NCI-H1092 treated with DMSO at 0.1 percent for 48 hours (cell line): ENCODE measurements around the gene C9orf72.
"Not testable (repeated sequence)": the region's sequence is repeated elsewhere in the genome, so short reads cannot be mapped to it uniquely, and the experiment has no call there.

ENCODE experiments used
- DNase-seq: peaks from one replicate; lab custom pipeline; 2025; lab: John Stamatoyannopoulos, UW

The C9orf72 gene, protein sequence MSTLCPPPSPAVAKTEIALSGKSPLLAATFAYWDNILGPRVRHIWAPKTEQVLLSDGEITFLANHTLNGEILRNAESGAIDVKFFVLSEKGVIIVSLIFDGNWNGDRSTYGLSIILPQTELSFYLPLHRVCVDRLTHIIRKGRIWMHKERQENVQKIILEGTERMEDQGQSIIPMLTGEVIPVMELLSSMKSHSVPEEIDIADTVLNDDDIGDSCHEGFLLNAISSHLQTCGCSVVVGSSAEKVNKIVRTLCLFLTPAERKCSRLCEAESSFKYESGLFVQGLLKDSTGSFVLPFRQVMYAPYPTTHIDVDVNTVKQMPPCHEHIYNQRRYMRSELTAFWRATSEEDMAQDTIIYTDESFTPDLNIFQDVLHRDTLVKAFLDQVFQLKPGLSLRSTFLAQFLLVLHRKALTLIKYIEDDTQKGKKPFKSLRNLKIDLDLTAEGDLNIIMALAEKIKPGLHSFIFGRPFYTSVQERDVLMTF

GRCh38 chr9:27572918-27573633, at the start of gene C9orf72:
TSS of gene C9orf72 (minus strand) at chr9:27573481. CDS start at chr9:27567120, 6,361 bp downstream.
- peak; percentile 96 for DNase-seq

- no peak for DNase-seq
These were observed 49.5 kb upstream of the C9orf72 start for GRCh38 chr9:27622693-27623340.

GRCh38 chr9:27619743-27620142, 46.5 kb upstream of the C9orf72 start:
- DNase-seq = no peak

DNA sequence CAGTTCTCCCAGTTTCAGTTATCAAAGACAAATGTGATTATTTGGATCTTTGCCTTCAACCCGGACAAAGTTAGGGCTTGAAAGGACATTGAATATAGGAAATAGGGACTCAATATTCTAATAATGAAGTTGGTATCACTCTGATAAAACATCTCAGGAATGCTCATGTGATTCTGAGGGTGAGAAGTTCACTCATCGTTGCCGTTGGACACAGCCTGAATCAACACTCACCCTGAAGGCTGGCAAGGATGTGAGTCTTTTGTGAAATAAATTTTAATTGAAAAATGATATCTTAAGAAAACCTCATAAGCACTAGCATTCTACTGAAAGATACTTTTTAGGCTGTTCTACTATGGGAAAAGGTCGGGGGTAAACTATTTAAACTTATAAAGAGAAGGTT, 44.8 kb upstream of the C9orf72 start:
- no peak for DNase-seq

- DNase-seq = no peak
These were observed 41.3 kb upstream of the C9orf72 start for GRCh38 chr9:27614551-27614950.

- not testable (repeated sequence) for DNase-seq
These were observed 38.8 kb upstream of the C9orf72 start for GRCh38 chr9:27612036-27612435.

- DNase-seq = no peak
These were observed 37.3 kb upstream of the C9orf72 start for GRCh38 chr9:27610622-27611021.

DNA sequence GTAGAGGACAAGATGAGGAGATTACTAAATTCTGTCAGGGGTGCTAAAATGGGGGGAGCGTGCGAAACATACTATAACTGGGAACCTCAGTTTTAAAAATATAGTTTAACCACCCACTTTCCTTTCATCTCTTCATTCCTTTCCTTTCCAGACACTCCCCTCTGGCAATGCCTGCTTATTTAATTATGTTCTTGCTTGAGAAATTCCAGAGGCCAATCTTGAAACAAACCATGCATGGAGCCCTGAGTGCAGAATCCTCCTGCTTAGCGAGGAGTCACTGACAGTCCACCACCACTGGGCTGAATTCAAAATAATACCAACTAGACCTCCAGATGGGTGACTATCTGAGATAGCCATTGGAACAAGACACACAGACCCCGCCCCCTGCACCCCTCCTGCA, 29.7 kb upstream of the C9orf72 start:
- DNase-seq = no peak

DNA sequence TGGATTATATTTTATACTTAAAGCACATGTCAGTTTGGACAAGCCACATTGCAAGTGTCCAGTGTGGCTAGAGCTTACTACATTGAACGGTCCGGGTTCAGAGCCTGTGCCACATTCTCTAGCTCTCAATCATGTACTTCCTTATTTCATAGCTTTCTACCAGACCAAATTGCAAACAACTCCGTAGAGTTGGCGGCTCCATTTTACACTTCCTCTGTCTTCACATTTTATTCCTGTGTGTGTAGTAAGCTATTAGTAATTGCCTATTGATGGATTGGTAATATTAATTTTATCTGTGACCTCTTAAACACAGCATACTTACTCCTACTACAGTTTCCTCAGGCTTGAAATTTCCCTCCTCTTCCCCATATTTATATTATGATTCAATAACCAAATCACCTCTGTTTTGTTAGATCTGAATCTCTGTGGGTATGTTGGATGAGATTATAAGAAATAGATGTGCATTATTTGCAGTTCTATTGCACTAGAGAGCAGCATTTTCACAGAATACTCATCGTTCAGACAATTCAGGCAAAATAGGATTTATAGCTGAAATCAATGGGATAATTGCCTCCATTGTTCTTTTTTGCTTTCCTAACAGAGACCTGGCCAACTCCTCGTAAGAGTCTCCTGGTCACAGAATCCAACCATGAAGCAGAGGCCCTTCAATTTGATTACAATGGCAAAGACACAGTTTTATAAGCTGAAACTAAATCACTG, 29.0 kb upstream of the C9orf72 start:
- DNase-seq = no peak

- DNase-seq = no peak
These were observed 28.1 kb upstream of the C9orf72 start for GRCh38 chr9:27601396-27601795.

GRCh38 chr9:27600256-27600655, 27.0 kb upstream of the C9orf72 start:
- DNase-seq = no peak

- no peak for DNase-seq
These were observed 26.6 kb upstream of the C9orf72 start for GRCh38 chr9:27599870-27600238.

- no peak for DNase-seq
These were observed 26.0 kb upstream of the C9orf72 start for GRCh38 chr9:27599102-27599869.

DNA sequence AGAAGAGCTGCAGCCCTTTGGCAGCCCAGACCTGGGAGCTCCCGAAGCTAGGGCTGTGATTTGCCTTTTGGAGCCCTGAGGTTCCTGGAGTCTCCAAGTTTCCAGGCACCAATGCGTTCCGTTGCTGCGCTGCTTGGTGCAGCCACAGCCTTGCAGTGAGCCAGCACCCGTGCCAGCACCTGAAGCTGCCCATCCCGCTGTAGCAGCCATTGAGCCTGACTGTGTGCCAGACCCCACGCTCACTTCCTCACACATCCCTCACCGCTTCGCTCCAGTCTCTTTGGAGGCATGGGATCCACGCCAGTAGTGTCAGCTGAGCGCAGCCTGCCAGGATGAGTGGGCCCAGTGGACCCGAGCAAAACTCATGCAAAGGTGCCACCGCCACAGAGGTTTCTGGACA, 22.5 kb upstream of the C9orf72 start:
- DNase-seq = no peak

DNA sequence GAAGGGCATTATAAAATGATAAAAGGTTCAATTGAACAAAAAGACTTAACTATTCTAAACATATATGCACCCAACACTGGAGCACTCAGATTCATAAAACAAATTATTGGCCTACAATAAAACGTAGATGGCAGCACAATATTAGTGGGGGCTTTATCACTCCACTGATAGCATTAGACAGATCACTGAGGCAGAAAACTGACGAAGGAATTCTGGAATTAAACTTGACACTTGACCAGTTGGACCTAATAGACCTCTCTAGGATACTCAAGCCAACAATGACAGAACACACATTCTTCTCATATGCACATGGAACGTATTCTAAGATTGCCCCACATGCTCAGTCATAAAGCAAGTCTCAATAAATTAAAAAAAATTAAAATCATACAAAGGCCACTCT, 18.4 kb upstream of the C9orf72 start:
- DNase-seq = no peak

DNA sequence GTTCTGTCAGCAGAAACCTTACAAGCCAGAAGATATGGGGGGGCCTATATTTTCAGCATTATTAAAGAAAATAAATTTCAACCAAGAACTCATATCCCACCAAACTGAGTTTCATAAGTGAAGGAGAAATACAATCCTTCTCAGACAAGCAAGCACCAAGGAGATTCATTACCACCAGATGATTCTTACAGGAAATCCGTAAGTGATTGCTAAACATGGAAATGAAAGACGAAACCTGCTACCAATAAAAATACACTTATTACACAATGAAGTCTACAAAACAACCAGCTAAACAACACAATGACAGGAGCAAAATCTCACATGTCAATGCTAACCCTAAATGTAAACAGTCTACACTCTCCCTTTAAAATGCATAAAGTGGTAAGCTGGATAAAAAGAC, 17.8 kb upstream of the C9orf72 start:
- no peak for DNase-seq

DNA sequence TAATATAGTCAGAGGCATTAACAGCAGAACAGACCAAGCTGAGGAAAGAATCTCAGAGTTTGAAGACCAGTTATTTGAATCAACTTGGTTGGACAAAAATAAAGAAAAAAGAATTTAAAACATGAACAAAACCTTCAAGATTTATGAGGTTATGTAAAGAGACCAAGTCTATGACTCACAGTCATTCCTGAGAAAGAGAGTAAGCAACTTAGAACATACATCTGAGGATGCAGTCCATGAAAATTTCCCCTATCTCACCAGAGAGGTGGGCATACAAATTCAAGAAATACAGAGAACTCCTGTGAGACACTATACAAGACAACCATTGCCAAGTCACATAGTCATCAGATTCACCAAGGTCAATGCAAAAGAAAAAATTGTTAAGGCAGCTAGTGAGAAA, 17.4 kb upstream of the C9orf72 start:
- no peak for DNase-seq

DNA sequence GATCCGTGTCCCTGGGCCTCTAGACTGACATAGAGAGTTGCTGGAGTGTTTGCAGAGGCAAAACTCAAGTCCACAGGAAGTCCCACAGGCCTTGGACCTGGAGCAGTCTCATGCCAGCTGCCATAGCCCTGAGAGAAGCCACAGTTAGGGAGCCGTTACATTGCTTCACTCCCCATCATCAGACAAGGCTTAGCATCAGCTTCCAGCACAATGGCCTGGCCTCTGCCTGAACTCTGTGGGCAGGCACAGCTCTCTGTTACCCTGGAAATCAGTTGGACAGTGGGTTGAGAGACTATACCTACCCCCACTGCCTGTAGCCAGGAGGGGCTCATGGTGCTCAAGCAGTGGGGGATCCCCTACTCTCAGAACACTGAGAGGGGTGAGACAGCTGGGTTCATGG, 16.2 kb upstream of the C9orf72 start:
- DNase-seq = no peak

DNA sequence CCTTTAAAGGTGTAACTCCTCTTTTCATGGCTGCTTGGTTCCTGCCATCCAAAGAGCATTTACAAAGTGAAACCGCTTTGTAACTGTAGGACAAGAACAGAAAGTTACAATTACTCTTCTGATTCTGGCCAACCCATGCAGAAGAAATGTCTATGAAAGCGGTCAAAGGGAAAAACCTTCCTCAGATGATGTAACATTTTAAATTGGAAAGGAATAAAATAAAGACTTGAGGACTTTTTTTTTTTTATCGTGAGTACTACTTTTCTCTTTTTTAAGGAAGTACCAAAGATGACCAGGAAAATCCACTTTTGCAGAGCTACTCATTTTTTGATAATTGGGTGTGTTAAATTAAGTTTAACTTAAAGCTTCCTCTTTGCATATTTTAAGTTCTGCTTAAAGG, 13.0 kb upstream of the C9orf72 start:
- no peak for DNase-seq

DNA sequence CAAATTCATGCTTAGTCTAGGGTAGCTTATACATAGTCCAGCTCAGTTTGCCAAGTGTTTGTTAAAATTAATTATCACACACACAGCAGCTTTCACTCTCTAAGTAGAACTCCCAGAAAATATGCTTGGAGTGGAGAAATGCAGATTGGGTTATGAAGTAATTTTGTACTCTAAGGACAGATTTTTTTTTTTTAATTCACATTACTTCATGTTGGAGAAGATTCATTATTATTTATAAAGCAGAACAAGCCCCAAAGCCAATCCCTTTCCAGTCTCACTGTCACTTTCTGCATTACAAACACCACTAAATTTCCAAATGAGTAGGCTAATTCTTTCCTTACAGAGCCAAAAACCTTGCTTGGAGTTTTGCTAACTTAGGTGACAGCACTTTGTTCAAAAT, 11.7 kb upstream of the C9orf72 start:
- no peak for DNase-seq

GRCh38 chr9:27582794-27583193, 9.5 kb upstream of the C9orf72 start:
- no peak for DNase-seq
